ENCODE results near the gene STON2.

Gene STON2

DNA sequence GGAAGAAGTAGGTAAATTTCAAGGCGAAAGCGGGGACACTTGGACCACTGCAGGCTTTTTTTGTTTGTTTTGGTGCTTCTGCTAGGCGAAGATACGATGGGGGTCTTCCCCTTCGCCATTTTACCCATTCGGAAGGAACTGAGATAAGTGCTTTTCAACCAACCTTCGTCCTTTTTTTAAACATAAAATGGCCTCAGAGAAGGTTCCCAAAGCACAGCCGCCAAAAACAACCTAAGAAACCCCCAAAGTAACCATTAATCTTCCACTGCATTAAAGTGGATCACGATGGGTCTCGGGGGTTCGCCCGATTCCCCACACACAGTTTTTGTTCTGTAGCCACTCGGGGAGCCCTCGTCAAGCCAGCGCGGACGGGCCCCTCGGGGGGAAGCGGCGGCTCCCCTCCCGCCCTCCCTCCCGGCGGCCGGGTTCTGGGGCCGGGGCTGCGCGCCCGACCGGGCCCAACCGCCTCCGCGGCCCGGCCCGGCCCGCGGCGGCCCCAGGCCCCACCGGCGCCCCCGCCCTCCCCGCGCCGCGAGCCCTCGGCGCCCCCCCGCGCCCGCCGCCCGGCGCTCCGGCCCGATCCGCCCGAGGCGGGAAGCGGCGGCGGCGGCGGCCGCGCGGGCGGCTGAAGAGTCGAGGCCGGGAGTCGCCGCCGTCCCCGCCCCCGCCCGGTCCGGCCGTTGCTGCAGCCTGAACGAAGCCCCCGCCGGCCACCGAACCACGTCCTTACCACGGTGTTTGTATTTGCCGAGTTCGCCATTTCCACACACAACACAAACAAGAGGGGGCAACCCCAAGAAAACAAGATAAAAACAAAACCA lies 180.2 kb downstream of the STON2 start:
- DNase-seq: peak; percentile 65

DNA sequence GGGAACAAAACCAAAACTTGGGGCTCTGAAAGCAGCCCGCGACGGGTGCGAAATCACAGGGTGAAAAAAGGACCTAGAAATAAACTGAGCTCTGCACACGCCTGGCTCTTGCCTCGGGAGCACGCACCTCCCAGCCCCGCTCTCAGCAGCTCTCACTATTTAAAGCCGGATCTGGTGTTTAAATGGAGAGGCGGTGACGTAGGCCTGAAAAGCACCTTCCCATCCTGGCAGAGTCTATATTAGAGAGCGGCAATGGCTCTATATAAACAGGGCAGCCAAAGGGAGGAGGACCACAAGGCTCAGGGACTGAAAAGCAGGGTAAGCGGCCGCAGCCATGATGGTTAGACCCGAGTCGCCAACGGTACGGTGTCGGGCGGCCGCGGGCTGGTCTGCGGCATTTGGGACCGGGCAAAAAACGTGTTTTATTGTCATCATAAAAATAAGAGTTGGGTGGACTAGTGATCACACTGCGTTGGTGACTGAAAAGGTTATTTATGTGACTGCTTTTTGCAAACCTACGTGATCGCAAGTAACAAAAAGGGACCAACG lies 180.8 kb downstream of the STON2 start:
- DNase-seq: peak; percentile 99

DNA sequence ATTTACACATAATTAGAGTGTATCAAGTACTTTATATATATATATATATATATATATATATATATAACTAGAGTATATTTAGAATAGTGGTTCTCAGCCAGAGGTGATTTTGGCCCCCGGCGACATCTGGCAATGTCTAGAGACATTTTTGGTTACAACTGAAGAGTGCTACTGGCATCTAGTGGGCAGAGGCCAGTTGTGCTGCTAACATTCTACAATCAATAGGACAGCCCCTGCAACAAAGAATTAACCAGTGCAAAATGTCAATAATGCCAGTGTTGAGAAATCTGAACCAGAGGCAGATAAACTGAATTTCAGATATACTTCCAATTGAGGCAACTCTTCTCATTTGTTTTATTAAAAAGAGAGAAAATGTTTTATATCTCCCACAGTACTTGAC lies 188.3 kb downstream of the STON2 start:
- no peak for DNase-seq

All from NCI-H2107 (cell line).